A673 (cell line): ENCODE results near the gene DCAF7.

Source experiments
- EZH2 ChIP-seq: fragments of 200-600 bp; sonication (generic); IDR thresholded peaks from 2 replicates; pipeline ENCODE4 v1.6.1; 2017; ENCODE audit warnings: borderline replicate concordance, low read depth, mild to moderate bottlenecking, mixed read lengths, antibody characterized with exemption, low read length; ENCODE audit not compliant: poor library complexity, severe bottlenecking
- TF ChIP-seq, protein P1 (sequence below): fragments of 300-800, 200-600 bp; sonication (generic); conservative IDR thresholded peaks from 2 replicates; pipeline ENCODE4 v1.5.1; 2017; ENCODE audit warnings: low read depth, mild to moderate bottlenecking, antibody characterized with exemption, low read length, moderate library complexity, mixed read lengths

DNA sequence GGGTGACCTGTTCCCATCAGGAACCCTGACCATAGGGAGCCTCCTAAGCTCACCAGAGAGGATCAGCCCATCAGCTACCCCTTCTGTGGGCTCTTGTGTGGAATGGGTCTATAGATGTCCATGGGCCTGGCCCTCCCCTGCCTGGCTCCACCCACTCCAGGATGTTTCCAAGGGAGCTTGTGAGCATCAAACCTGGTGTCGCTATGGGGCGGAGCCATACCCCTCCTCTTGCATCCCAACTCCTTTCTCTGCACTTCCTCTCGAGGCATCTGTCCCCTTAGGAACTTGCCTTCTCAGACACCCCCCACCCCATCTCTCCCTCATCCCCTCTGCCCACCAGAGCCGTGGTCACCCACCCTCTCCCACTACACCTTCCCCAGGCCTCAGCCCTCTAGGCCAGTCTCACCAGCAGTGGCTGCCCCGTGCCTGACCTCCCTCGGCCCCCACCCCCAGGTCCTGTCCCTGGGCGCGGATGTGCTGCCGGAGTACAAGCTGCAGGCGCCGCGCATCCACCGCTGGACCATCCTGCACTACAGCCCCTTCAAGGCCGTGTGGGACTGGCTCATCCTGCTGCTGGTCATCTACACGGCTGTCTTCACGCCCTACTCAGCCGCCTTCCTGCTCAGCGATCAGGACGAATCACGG lies 16.7 kb upstream of the DCAF7 start:
- TF ChIP-seq, protein P1, sequence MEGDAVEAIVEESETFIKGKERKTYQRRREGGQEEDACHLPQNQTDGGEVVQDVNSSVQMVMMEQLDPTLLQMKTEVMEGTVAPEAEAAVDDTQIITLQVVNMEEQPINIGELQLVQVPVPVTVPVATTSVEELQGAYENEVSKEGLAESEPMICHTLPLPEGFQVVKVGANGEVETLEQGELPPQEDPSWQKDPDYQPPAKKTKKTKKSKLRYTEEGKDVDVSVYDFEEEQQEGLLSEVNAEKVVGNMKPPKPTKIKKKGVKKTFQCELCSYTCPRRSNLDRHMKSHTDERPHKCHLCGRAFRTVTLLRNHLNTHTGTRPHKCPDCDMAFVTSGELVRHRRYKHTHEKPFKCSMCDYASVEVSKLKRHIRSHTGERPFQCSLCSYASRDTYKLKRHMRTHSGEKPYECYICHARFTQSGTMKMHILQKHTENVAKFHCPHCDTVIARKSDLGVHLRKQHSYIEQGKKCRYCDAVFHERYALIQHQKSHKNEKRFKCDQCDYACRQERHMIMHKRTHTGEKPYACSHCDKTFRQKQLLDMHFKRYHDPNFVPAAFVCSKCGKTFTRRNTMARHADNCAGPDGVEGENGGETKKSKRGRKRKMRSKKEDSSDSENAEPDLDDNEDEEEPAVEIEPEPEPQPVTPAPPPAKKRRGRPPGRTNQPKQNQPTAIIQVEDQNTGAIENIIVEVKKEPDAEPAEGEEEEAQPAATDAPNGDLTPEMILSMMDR, result no peak
- no peak for TF ChIP-seq EZH2
